Measurements from ENCODE around the gene ARNT2.

The ARNT2 gene

DNA sequence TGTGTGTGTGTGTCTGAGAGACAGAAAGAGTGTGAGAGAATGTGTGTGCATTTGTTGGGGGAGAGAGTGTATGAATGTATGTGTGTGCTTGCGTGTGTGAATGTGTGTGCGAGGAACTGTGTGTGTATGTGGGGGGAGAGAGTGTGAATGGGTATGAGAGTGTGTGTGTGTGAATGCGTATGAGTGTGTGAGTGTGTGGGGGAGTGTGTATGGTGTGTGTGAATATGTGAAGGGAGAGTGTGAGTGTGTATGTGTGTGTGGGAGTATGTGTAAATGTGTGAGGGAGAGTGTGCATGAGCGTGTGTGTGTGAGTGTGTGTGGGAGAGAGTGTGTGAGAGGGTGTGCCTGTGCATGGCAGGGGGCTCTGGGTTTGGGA lies 211.2 kb downstream of the ARNT2 start:
- no peak overlapping the region for H2AK5ac ChIP-seq (ENCODE audit: low read length, severe bottlenecking)
- H3K4me1 ChIP-seq (ENCODE audit: control insufficient read depth, insufficient read depth, low read depth, low read length) = peaks cover 1% of the 10 kb centered on the region
- H3K36me3 ChIP-seq (ENCODE audit: control insufficient read depth in 1 of 2, insufficient read depth in 2 of 2, low read depth in 1 of 2, low read length in 2 of 2) = no peaks in the 10 kb centered on the region
- H3K9ac ChIP-seq (ENCODE audit: low read length) = no peak overlapping the region
- peak overlapping the region in 1 of 2 experiments; percentile 29 for H3K18ac ChIP-seq (ENCODE audit: low read depth in 1 of 2, low read length in 2 of 2)
- no peak overlapping the region for H3K27ac ChIP-seq (ENCODE audit: low read length, poor library complexity, severe bottlenecking)
- H3K23ac ChIP-seq (ENCODE audit: low read length in 2 of 2) = no peak overlapping the region
- H3K9me3 ChIP-seq (ENCODE audit: control insufficient read depth, low read length) = no peaks in the 10 kb centered on the region
- no peak overlapping the region for H2BK120ac ChIP-seq (ENCODE audit: low read depth, low read length)
- no peaks in the 10 kb centered on the region for H3K79me1 ChIP-seq (replicated peaks; ENCODE audit: low read length, poor library complexity, severe bottlenecking)
- H3K4me2 ChIP-seq (ENCODE audit: low read length, poor library complexity, severe bottlenecking) = no peak overlapping the region
- no peak overlapping the region for H2BK12ac ChIP-seq (ENCODE audit: low read length in 2 of 2)
- no peak overlapping the region for H4K8ac ChIP-seq (ENCODE audit: low read length)
- DNase-seq = no peak
- peak overlapping the region in 1 of 2 experiments; percentile 34 for H3K4me3 ChIP-seq (ENCODE audit: insufficient read depth in 1 of 2, low read depth in 1 of 2, low read length in 2 of 2)
- H4K91ac ChIP-seq (ENCODE audit: low read length) = peak overlapping the region; percentile 3
- H3K27me3 ChIP-seq (ENCODE audit: control insufficient read depth in 1 of 2, insufficient read depth in 1 of 2, low read length in 2 of 2) = peaks cover 0 to 12% of the 10 kb centered on the region in 2 experiments
- peak overlapping the region in 1 of 2 experiments; percentile 46 for H3K4ac ChIP-seq (ENCODE audit: low read depth in 1 of 2, low read length in 2 of 2)
- H2AFZ ChIP-seq (ENCODE audit: low read depth, low read length) = no peak overlapping the region
- 89% methylated on average over 4 of the region's 4 CpGs for WGBS
- H2BK15ac ChIP-seq (ENCODE audit: low read depth, poor library complexity, severe bottlenecking) = no peak overlapping the region
- peak overlapping the region in 1 of 2 experiments; percentile 13 for H3K14ac ChIP-seq (ENCODE audit: low read length in 2 of 2)
- no peak overlapping the region for H2BK5ac ChIP-seq (ENCODE audit: low read depth, low read length, poor library complexity, severe bottlenecking)

- no peaks in the 10 kb centered on the region for H3K9me3 ChIP-seq (ENCODE audit: control insufficient read depth, low read length)
- peak overlapping the region in 1 of 2 experiments; percentile 46 for H3K4ac ChIP-seq (ENCODE audit: low read depth in 1 of 2, low read length in 2 of 2)
- DNase-seq = peak; percentile 68
- H3K4me2 ChIP-seq (ENCODE audit: low read length, poor library complexity, severe bottlenecking) = no peak overlapping the region
- H3K14ac ChIP-seq (ENCODE audit: low read length in 2 of 2) = no peak overlapping the region
- H2AFZ ChIP-seq (ENCODE audit: low read depth, low read length) = no peak overlapping the region
- H3K23ac ChIP-seq (ENCODE audit: low read length in 2 of 2) = no peak overlapping the region
- H3K4me1 ChIP-seq (ENCODE audit: control insufficient read depth, insufficient read depth, low read depth, low read length) = peaks cover 1% of the 10 kb centered on the region
- H3K4me3 ChIP-seq (ENCODE audit: insufficient read depth in 1 of 2, low read depth in 1 of 2, low read length in 2 of 2) = peak overlapping the region in 1 of 2 experiments; percentile 36
- no peak overlapping the region for H4K91ac ChIP-seq (ENCODE audit: low read length)
- no peak overlapping the region for H2BK12ac ChIP-seq (ENCODE audit: low read length in 2 of 2)
- 90% methylated on average over 14 of the region's 14 CpGs for WGBS
- no peak overlapping the region for H2AK5ac ChIP-seq (ENCODE audit: low read length, severe bottlenecking)
- no peaks in the 10 kb centered on the region for H3K36me3 ChIP-seq (ENCODE audit: control insufficient read depth in 1 of 2, insufficient read depth in 2 of 2, low read depth in 1 of 2, low read length in 2 of 2)
- H2BK120ac ChIP-seq (ENCODE audit: low read depth, low read length) = no peak overlapping the region
- H4K8ac ChIP-seq (ENCODE audit: low read length) = no peak overlapping the region
- H3K27me3 ChIP-seq (ENCODE audit: control insufficient read depth in 1 of 2, insufficient read depth in 1 of 2, low read length in 2 of 2) = peaks cover 0 to 12% of the 10 kb centered on the region in 2 experiments
- peak overlapping the region; percentile 72 for H3K9ac ChIP-seq (ENCODE audit: low read length)
- H3K18ac ChIP-seq (ENCODE audit: low read depth in 1 of 2, low read length in 2 of 2) = peak overlapping the region in 1 of 2 experiments; percentile 72
- H3K79me1 ChIP-seq (replicated peaks; ENCODE audit: low read length, poor library complexity, severe bottlenecking) = no peaks in the 10 kb centered on the region
- H2BK5ac ChIP-seq (ENCODE audit: low read depth, low read length, poor library complexity, severe bottlenecking) = no peak overlapping the region
- no peak overlapping the region for H3K27ac ChIP-seq (ENCODE audit: low read length, poor library complexity, severe bottlenecking)
- no peak overlapping the region for H2BK15ac ChIP-seq (ENCODE audit: low read depth, poor library complexity, severe bottlenecking)
Measured at GRCh38 chr15:80615783-80616391, 211.7 kb downstream of the ARNT2 start.

DNA sequence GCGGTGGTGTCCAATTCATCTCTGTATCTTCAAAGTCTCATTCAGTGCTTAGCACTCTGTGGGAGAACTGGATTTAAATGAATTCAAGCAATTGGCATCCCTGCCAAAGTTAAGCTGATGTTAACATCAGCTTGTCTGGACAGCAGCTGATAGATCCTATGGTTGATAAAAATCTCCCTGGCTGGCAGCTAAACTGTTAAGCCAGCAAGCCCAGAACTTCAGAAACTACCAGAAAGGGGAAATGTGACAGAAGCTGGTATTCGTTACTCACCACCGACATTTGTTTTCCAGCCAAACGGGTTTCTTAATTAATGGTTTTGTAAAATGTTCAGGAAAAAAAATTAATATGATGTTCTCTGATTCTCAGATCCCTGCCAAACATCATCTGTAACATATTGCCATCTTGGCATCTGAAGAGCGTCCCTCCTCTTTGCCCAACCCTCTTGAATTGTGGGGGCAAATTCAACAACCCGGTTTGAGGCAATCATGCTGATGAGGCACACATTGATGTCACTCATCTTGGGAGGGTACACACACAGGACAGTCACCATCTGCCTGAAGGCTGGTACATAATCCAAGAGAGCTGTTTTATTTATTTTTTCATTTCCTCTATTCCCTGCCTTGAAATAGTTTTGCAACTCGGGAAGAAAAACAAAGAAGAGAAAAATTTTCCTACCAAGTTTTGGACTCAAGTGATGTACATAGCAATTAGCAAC lies 214.7 kb downstream of the ARNT2 start:
- DNase-seq = no peak
- Histone ChIP-seq H3K27me3 (ENCODE audit: control insufficient read depth in 1 of 2, insufficient read depth in 1 of 2, low read length in 2 of 2) (peaks cover 0 to 12% of the 10 kb centered on the region in 2 experiments), H2BK120ac (ENCODE audit: low read depth, low read length) (no peak overlapping the region), H3K4ac (ENCODE audit: low read depth in 1 of 2, low read length in 2 of 2) (no peak overlapping the region), H4K91ac (ENCODE audit: low read length) (no peak overlapping the region), H4K8ac (ENCODE audit: low read length) (no peak overlapping the region), H2AK5ac (ENCODE audit: low read length, severe bottlenecking) (no peak overlapping the region), H3K9me3 (ENCODE audit: control insufficient read depth, low read length) (peaks cover 19% of the 10 kb centered on the region), H3K27ac (ENCODE audit: low read length, poor library complexity, severe bottlenecking) (no peak overlapping the region), H3K18ac (ENCODE audit: low read depth in 1 of 2, low read length in 2 of 2) (no peak overlapping the region), H3K36me3 (ENCODE audit: control insufficient read depth in 1 of 2, insufficient read depth in 2 of 2, low read depth in 1 of 2, low read length in 2 of 2) (no peaks in the 10 kb centered on the region), H3K23ac (ENCODE audit: low read length in 2 of 2) (no peak overlapping the region), H3K9ac (ENCODE audit: low read length) (no peak overlapping the region), H3K14ac (ENCODE audit: low read length in 2 of 2) (no peak overlapping the region), H3K4me2 (ENCODE audit: low read length, poor library complexity, severe bottlenecking) (no peak overlapping the region), H2BK12ac (ENCODE audit: low read length in 2 of 2) (no peak overlapping the region), H3K4me3 (ENCODE audit: insufficient read depth in 1 of 2, low read depth in 1 of 2, low read length in 2 of 2) (no peak overlapping the region), H3K79me1 (replicated peaks; ENCODE audit: low read length, poor library complexity, severe bottlenecking) (no peaks in the 10 kb centered on the region), H2BK5ac (ENCODE audit: low read depth, low read length, poor library complexity, severe bottlenecking) (no peak overlapping the region), H2AFZ (ENCODE audit: low read depth, low read length) (no peak overlapping the region), H2BK15ac (ENCODE audit: low read depth, poor library complexity, severe bottlenecking) (no peak overlapping the region), H3K4me1 (ENCODE audit: control insufficient read depth, insufficient read depth, low read depth, low read length) (peaks cover 1% of the 10 kb centered on the region)
- WGBS = 82% methylated on average over 3 of the region's 7 CpGs

GRCh38 chr15:80619680-80620079 lies 215.5 kb downstream of the ARNT2 start:
- H3K4me2 ChIP-seq (ENCODE audit: low read length, poor library complexity, severe bottlenecking) = no peak overlapping the region
- no peak overlapping the region for H3K18ac ChIP-seq (ENCODE audit: low read depth in 1 of 2, low read length in 2 of 2)
- no peak overlapping the region for H3K23ac ChIP-seq (ENCODE audit: low read length in 2 of 2)
- H3K4me1 ChIP-seq (ENCODE audit: control insufficient read depth, insufficient read depth, low read depth, low read length) = peaks cover 1% of the 10 kb centered on the region
- H2AFZ ChIP-seq (ENCODE audit: low read depth, low read length) = no peak overlapping the region
- H2AK5ac ChIP-seq (ENCODE audit: low read length, severe bottlenecking) = no peak overlapping the region
- no peak overlapping the region for H3K27ac ChIP-seq (ENCODE audit: low read length, poor library complexity, severe bottlenecking)
- WGBS = 87% methylated on average over 1 of the region's 1 CpG
- no peak overlapping the region for H4K8ac ChIP-seq (ENCODE audit: low read length)
- no peak overlapping the region for H2BK5ac ChIP-seq (ENCODE audit: low read depth, low read length, poor library complexity, severe bottlenecking)
- no peak overlapping the region for H3K9ac ChIP-seq (ENCODE audit: low read length)
- H3K14ac ChIP-seq (ENCODE audit: low read length in 2 of 2) = no peak overlapping the region
- H3K9me3 ChIP-seq (ENCODE audit: control insufficient read depth, low read length) = peaks cover 19% of the 10 kb centered on the region
- no peak overlapping the region for H3K4ac ChIP-seq (ENCODE audit: low read depth in 1 of 2, low read length in 2 of 2)
- H3K79me1 ChIP-seq (replicated peaks; ENCODE audit: low read length, poor library complexity, severe bottlenecking) = no peaks in the 10 kb centered on the region
- no peak overlapping the region for H4K91ac ChIP-seq (ENCODE audit: low read length)
- H3K4me3 ChIP-seq (ENCODE audit: insufficient read depth in 1 of 2, low read depth in 1 of 2, low read length in 2 of 2) = no peak overlapping the region
- H2BK12ac ChIP-seq (ENCODE audit: low read length in 2 of 2) = no peak overlapping the region
- H2BK15ac ChIP-seq (ENCODE audit: low read depth, poor library complexity, severe bottlenecking) = no peak overlapping the region
- no peak for DNase-seq
- H2BK120ac ChIP-seq (ENCODE audit: low read depth, low read length) = no peak overlapping the region
- H3K27me3 ChIP-seq (ENCODE audit: control insufficient read depth in 1 of 2, insufficient read depth in 1 of 2, low read length in 2 of 2) = peaks cover 0 to 12% of the 10 kb centered on the region in 2 experiments
- no peaks in the 10 kb centered on the region for H3K36me3 ChIP-seq (ENCODE audit: control insufficient read depth in 1 of 2, insufficient read depth in 2 of 2, low read depth in 1 of 2, low read length in 2 of 2)

Data from mesenchymal stem cell (in vitro differentiated cells and primary cell).